HT-29 (cell line): ENCODE data around the gene RELT. TPM values are rescaled to one million over a fixed set of nuclear protein-coding genes. Genes with fewer than 3 reads are reported as not detected.

Source experiments
- DNase-seq: peaks from one replicate; pipeline ENCODE4 v3.0.0-alpha.2; 2015; ENCODE audit warnings: low spot score
- total RNA-seq: library from RNA; depleted of rRNA; stranded (reverse); fragments of >200 nt; shearing (Covaris generic); gene quantifications from 2 replicates; pipeline ENCODE4 v1.2.3, GENCODE V29; 2014

RELT gene
- total RNA-seq, 1 experiment from 2014 or later = 21.5 TPM

DNA sequence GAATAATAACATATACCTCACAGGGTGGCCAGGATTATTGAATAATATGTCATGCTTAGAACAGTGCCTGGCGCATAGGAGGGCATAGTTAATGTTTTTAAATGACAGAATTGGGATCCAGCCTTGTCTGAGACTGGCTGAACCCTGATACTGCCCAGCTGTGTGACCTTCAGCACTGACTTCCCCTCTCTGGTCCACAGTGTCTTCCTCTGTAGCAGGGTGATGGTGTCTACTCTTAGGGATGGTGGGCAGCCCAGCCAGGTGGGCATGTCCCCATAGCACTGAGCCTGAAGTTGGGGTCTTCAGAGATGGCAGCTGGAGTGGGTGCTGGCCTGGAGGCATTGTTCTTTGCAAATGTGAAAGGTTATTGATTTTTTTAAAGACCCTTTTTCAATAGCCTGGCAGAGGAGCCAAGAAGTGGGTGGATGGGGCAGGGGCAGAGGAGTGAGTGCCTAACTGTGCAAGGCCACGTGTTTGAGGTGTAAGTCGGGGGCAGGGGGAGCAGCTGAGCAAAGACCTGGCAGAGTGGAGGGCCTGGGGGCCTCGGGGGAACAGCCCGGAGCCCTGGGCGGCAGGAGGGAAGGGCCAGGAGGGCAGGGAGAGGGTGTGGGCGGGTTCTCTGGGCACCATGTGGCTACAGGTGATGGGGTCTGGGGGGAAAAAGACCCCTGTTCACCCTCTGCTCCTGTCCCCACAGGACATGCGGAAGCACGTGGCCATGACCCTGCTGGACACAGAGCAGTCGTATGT lies 29.8 kb upstream of the RELT start:
- DNase-seq = no peak

DNA sequence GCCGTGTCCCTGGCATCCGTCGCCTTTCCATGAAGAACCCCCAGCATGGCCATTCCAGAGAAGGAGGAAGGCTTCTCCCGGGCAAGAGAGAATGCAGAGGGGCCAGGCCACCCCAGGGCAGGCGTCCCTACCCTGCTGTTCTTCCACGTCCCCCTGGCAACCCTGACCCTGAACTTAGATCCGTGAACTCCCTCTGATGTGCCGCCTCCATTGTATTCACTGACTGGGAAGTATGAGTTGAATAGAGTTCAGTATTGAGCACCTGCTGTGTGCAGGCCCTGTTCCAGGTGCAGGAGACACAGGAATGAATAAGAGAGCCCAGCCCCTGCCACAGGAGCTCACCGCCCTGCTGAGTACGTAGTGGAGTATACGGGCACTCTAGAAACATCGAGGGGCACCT lies 29.1 kb upstream of the RELT start:
- no peak for DNase-seq

DNA sequence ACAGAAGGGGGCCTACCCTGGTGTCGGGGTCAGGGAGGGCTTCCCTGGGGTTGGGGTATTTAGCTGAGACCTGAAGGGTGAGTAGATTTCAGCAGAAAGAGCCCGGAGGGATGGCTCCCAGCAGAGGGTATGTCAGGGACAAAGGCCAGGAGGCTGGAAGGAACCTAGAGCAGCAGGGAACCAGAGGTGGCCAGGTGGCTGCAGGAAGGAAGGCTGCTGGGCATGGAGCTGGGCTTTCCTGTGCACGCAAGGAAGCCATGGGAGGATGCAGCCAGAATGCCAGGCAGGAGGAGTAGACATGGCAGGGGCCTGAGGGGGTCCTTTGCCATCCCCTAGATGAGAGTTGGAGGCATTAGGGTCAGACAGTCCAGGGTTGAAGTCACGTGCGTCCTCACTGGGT lies 27.4 kb upstream of the RELT start:
- no peak for DNase-seq

DNA sequence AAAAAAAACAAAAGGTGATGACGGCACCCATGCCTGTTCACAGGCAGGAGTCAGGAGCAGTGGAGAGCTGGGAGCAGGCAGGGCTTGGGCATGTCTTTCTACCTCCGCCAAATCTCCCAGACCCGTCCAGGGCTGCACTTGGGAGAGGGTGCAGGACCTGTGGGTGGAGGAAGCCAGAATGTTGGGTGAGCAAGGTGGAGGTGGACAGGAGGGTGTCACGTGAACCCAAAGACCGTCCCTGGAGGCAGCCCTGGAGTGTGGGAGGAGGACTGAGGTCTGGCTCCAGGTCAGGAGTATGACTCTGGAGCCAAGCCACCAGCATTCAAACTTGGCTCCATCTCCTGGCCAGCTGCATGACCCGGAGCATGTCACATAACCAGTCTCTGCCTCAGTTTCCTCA lies 26.6 kb upstream of the RELT start:
- DNase-seq = no peak

DNA sequence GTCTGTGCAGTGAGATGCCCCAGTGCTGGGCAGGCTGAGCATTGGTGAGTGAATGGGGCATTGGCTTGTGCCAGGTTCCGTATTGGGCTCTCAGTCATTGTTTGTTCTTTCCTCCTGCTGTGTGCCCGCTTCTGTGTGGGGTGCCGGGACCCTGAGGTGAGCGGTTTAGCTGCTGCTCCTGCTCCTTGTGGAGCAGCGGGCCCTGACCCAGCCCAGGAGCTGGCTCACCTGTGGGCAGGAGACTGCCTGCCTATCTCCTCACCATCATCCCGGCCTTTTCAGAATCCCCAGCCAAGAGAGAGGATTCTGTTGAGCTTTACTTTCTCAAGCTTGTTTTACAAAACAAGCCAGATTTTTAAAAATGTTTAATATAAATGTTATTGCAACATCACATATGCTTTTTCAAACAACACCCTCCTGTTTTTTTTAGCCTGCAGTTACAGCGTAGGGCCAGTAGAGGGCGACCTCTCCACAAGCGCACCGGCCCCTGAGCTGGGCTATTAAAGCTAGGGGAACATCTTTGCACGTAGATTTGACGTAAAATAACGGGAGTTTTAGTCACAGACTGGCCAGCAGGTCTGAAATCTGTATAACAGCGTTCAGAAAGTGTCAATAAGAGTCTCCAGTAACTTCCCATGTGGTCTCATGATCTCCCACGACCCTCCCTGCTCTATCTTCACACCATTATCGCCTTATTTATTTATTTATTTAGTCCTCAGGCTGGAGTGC lies 25.1 kb upstream of the RELT start:
- peak; percentile 82 for DNase-seq

DNA sequence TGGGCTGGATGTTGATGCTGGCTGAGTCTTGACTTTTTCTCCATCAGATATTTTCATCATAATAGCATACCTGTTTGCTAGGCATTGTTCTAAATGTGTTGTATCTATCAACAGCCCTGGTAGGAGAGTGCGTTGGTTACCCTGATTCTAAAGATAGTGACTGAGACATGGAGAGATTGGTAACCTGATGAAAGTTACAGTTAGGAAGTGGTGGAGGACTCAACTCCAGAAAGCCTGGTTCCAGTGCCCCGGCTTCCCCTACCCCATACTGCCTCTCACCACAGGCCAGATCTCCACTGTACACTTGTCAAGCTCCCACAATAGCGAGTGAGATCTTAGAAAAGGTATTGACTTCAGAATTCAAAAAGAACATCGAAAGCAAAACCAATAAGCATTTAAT lies 22.8 kb upstream of the RELT start:
- no peak for DNase-seq

DNA sequence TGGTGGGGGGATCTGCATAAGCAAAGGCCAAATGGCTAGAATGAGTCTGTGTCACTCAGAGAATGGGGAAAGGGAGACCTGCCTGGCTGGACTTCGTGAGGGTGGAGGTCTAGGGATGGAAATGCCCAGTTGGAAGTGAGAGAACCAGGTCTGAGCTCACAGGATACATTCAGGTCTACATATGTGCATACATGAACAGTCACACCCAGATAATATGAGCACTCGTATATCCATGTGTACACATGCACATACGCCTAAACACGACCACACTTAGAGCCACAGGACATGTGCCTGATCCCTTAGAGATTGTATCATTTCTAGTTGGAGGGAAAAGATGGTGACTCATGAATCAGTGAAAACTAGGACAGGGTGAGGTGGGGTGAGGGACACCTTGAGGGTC lies 21.1 kb upstream of the RELT start:
- no peak for DNase-seq

DNA sequence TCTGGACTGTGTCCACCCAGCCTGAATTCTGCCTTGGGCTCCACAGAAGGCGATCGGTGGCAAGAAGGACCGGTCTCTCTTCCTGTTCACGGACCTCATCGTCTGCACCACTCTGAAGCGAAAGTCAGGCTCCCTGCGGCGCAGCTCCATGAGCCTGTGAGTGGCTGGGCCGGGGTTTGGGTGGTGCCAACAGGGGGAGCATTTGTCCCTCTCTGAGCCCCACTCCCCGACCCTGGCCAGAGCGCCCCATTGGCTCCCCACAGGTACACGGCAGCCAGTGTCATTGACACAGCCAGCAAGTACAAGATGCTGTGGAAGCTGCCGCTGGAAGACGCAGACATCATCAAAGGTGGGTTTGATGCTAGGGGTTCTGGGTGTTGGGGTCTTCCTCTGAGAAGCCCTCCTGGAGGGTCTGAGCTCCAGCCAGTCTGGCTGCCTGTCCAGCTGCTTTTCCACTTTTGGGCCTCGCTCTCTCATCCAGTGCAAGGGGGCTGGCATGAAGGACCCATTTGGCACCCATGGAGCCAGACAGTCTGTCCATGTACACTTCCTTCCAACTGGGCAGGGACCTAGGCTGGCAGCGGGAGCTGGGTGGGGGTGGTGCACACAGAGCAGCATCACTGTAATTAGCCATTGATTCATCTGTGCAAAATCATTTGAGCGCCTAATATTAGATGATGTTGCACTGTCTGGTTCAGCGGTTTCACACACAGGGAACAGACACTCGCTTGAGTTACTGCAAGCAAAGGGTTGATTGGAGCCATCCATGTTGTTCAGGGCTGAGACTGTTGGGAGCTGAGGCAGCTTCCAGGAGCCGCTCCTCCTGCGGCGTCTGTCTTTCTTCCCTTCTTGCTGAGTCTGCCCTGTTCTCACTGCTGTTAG lies 19.0 kb upstream of the RELT start:
- no peak for DNase-seq

DNA sequence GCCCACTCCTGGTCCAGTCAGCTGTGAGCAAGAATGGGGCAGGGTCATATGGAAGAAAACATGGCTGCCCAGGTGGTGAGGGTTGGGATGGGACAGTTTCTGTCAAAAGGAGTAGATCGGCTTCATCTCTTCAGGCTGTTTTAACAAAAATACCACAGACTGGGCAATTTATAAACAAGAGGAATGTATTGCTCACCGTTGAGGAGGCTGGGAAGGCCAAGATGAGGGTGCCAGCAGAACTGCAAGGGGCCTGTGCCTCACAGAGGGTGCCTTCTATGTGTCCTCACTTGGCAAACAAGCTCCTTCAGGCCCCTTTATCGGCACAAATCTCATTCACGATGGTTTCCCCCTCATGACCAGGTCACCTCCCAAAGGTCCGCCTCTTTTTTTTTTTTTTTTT lies 18.1 kb upstream of the RELT start:
- DNase-seq = no peak

DNA sequence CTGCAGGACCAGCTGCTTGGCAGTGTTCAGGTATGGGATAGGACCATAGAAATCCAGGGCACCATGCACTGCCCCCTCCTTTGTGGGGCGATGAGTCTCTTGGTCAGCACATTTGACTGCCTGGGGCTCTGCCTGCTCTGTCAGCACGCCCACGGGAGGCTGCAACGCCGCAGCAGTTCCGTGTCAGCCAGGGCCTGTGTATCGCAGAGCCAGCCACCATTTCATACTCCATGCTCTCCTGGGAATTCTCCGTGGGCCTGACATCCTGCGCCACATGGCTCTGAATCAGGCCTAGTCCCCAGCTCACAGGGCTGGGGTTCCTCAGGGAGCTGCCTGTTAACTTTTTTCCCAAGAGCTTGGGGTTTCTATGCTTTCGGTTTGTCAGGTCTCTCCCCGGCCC lies 16.9 kb upstream of the RELT start:
- DNase-seq = no peak

DNA sequence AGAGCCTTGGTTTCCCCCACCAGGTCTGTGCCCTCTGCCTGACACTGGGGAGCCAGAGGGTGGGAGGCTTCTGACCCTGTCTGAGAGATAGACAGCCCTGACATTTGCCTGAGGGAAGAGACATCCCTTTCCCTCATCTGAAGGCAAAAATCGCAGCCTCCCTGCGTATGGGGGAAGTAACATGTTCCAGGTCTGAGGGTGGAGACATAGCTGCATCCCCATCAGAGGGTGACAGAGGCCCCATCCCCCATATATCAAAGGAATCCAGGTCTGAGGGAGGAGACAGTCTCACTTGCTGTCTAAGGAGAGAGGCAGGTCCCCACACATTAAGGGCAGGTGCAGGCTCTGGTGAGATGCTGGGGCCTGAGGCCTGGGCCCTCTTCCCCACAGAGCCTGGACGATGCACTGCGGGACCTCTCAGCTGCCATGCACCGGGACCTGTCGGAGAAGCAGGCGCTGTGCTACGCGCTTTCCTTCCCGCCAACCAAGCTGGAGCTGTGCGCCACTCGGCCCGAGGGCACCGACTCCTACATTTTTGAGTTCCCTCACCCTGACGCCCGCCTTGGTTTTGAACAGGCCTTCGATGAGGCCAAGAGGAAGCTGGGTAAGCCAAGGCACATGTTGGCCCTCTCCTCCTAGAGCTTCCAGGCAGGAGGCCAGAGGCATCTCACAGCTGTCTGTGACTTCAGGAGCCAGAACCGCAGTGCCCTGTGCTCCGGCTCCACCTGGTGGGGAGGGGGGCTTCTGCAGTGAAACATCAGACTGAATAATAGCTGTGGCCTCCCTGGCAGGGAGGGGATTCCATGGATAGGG lies 16.1 kb upstream of the RELT start:
- DNase-seq = peak; percentile 40

DNA sequence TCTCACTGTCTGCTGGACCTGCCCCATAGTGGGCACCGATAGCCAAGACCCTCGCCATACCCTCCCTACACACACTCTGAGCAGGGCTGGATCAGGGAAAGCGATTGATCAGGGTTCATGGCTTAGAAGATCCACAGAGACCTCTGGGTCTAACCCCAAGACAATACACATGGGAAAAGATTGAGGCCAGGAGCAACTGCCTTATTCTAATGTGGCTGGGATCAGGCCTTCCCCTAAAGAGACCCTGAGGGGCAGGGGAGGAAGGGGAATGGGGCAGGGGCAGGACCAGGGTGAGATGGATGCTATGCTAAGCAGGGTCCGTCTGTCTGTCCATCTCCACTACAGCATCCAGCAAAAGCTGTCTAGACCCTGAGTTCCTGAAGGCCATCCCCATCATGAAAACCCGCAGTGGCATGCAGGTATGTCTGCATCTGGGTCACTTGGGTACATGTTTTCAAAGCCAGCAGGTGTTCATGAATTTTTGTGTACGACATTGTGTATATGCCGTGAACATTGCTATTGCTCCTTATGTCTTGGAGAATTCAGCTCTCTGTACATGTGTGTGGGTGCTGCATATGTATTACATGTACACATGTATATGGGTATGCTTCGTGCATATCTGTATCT lies 15.3 kb upstream of the RELT start:
- DNase-seq = no peak

DNA sequence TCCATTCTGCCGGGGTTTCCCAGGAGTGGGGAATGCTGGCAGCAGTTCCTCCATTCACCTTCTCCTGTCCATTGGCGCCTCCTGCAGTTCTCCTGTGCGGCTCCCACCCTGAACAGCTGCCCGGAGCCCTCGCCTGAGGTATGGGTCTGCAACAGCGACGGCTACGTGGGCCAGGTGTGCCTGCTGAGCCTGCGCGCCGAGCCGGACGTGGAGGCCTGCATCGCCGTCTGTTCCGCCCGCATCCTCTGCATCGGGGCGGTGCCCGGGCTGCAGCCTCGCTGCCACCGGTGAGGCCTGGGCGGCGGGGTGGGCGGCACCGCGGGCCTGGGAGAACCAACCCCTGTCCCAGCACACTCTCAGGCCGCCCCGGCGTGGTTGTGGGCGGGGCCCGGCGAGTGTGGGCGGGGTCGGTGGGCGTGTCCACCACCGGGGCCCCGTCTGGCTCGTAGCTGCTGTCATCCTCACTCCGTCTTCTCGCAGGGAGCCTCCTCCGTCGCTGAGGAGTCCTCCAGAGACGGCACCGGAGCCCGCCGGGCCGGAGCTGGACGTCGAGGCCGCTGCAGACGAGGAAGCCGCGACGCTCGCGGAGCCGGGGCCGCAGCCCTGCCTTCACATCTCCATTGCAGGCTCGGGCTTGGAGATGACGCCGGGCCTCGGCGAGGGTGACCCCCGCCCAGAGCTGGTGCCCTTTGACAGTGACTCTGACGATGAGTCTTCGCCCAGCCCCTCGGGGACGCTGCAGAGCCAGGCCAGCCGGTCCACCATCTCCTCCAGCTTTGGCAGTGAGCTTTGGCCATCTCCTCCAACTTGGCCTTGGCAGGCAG lies 14.0 kb upstream of the RELT start:
- DNase-seq = no peak

DNA sequence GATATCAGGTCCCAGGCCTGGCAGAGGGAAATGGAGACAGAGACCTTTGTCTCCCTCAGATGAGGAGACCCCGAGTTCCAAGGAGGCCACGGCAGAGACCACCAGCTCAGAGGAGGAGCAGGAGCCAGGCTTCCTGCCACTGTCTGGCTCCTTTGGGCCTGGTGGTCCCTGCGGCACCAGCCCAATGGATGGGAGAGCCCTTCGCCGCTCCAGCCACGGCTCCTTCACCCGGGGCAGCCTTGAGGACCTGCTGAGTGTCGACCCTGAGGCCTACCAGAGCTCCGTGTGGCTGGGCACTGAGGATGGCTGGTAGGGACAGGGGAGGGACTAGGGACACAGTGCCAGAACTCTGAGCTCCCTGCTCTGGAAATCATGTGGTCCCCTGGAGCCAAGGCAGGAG lies 13.1 kb upstream of the RELT start:
- no peak for DNase-seq

DNA sequence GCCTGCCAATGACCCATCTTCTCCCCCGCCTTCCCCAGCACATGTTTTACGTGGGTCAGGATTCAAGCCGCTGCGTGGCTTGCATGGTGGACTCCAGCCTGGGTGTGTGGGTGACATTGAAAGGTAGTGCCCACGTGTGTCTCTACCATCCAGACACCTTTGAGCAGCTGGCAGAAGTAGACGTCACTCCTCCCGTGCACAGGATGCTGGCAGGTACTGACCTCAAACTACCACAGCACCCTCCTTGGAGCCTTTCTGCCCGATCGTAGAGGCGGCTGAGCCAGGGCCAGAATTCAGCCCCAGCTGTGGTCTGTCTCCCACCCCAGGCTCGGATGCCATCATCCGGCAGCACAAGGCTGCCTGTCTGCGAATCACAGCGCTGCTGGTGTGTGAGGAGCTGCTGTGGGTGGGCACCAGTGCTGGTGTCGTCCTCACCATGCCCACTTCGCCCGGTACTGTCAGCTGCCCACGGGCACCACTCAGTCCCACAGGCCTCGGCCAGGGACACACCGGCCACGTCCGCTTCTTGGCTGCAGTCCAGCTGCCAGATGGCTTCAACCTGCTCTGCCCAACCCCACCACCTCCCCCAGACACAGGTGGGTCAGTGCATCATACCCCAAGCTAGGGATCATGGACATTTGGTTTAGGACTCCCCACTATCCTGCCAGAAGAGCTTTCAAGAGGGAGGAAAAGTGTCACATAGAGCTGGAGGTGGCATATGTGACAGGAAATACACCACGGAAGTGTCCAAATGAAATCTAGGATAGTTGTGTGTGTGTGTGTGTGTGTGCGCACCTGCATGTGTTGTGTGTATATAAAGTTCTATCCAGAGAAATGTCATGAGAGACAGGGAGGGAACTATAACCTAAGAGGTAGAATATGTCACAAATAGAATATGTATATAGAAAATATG lies 10.6 kb upstream of the RELT start:
- no peak for DNase-seq

DNA sequence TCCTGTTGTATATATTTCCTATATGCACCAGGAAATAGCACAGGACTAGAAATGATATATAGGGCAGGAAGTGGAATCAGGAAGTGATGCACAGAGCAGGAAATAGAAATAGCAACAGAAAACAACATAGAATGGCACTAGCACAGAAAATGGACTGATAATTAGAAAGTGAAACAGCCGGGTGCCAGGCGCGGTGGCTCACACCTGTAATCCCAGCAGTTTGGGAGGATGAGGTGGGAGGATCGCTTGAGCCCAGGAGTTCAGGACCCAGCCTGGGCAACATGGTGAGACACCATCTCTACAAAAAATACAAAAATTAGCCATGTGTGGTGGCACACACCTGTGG lies 10.0 kb upstream of the RELT start:
- DNase-seq = no peak

DNA sequence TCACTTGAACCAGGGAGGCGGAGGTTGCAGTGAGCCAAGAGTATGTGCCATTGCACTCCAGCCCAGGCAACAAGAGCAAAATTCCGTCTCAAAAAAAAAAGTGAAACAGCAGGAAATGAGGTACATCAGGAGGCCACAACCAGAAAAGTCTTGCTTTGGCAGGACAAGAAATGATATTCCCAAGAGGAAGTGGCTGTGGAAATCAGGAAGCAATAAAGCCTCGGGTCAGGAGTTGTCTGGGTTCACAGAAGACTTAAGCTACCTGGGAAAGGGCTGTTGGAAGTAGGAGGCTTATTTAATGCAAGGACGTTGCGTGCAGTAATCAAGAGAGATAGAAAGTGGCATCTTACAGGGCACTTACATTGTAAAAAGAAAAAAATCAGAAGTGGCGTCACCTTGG lies 9.2 kb upstream of the RELT start:
- DNase-seq = no peak

DNA sequence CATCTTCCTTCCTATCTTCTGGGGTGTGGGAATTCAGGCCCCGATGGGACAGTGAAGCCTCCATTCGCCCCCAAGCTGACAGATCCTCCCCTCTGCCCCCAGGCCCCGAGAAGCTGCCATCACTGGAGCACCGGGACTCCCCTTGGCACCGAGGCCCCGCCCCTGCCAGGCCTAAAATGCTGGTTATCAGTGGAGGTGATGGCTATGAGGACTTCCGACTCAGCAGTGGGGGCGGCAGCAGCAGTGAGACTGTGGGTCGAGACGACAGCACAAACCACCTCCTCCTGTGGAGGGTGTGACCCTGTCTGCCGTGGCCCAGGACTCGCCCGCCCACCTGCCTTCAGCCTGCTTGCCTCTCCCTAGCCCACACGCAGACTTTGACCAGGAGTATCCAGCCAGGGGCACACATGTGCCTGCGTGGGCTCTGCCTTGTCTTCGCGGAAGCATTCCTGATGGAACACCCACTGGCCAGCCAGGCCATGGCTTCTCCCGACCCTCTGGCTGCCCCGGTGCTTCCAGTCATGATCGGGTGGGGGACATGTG lies 8.6 kb upstream of the RELT start:
- no peak for DNase-seq
